ENCODE measurements around the gene PIGT. TPM values are rescaled to one million over a fixed set of nuclear protein-coding genes. Genes with fewer than 3 reads are reported as not detected.

PIGT gene
- total and polyA plus RNA-seq, 10 donors: 42.5 to 82.8 (median 63.6) TPM

DNA sequence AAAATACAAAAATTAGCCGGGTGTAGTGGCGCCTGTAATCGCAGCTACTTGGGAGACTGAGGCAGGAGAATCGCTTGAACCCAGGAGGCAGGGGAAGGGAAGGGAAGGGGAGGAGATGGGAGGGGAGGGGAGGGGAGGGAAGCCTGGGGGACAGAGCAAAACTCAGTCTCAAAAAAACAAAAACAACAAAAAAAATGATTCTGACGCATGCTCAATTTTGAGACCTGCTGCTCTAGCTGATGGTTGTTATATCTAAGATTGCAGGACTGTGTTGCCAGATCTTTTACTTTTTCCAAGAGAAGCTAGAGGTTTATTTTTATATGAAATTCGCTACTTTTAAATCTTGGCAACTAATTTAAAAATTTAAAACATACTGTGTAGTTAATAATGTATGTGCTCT is 51.2 kb downstream of the PIGT start:
- no peak for DNase-seq
- H3K4me1 ChIP-seq: peaks cover 10 to 23% (median 19%) of the 10 kb centered on the region in 6 donors
- WGBS, 5 donors: 89 to 92% (median 90%) methylated on average over 6 of the region's 6 CpGs
- no peaks in the 10 kb centered on the region for H3K9me3 ChIP-seq
- H3K36me3 ChIP-seq: no peaks in the 10 kb centered on the region
- no peak for TF ChIP-seq POLR2AphosphoS5 (IDR thresholded peaks at IDR 0.05)
- TF ChIP-seq, protein P1, sequence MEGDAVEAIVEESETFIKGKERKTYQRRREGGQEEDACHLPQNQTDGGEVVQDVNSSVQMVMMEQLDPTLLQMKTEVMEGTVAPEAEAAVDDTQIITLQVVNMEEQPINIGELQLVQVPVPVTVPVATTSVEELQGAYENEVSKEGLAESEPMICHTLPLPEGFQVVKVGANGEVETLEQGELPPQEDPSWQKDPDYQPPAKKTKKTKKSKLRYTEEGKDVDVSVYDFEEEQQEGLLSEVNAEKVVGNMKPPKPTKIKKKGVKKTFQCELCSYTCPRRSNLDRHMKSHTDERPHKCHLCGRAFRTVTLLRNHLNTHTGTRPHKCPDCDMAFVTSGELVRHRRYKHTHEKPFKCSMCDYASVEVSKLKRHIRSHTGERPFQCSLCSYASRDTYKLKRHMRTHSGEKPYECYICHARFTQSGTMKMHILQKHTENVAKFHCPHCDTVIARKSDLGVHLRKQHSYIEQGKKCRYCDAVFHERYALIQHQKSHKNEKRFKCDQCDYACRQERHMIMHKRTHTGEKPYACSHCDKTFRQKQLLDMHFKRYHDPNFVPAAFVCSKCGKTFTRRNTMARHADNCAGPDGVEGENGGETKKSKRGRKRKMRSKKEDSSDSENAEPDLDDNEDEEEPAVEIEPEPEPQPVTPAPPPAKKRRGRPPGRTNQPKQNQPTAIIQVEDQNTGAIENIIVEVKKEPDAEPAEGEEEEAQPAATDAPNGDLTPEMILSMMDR (IDR thresholded peaks at IDR 0.05 in 8 of 11, conservative IDR thresholded peaks at IDR 0.05 in 3 of 11): no peak
- TF ChIP-seq POLR2A (IDR thresholded peaks at IDR 0.05): no peak
- H3K4me3 ChIP-seq: no peak overlapping the region
- peaks cover 6 to 68% (median 33%) of the 10 kb centered on the region in 7 donors for H3K27me3 ChIP-seq (replicated peaks in 1 of 7)
- no peak overlapping the region for H3K27ac ChIP-seq
- intact Hi-C loops (cut with DNase I; ENCODE audit: low total_unique reads): no loop called here

DNA sequence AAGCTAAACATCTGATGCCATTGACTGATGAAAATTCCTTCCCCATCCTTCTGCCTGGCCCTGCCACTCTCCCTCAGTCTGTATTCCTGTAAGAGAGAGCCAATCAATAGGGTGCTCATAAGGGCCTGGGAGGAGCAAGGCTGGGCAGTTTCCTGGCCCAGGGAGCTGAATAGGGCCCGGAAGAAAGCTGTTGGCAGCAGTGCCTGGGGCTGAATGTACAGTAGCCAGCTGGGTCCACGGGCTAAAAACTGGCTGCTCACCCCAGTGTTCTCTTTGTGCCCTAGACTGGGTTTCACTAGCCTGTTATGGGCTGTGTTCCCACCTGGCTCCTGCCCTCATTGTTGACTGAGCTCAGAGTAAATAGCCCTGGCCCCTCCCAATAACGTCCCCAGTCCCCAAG is 51.9 kb downstream of the PIGT start:
- no peaks in the 10 kb centered on the region for H3K9me3 ChIP-seq
- intact Hi-C loops (cut with DNase I; ENCODE audit: low total_unique reads): no loop called here
- no peak overlapping the region for H3K4me3 ChIP-seq
- TF ChIP-seq POLR2A (IDR thresholded peaks at IDR 0.05) (no peak), POLR2AphosphoS5 (IDR thresholded peaks at IDR 0.05) (no peak)
- TF ChIP-seq, protein P1 (IDR thresholded peaks at IDR 0.05 in 8 of 11, conservative IDR thresholded peaks at IDR 0.05 in 3 of 11): no peak
- peaks cover 10 to 23% (median 19%) of the 10 kb centered on the region in 6 donors for H3K4me1 ChIP-seq
- peaks cover 6 to 73% (median 33%) of the 10 kb centered on the region in 7 donors for H3K27me3 ChIP-seq (replicated peaks in 1 of 7)
- no peak overlapping the region for H3K27ac ChIP-seq
- no peak for DNase-seq
- no peaks in the 10 kb centered on the region for H3K36me3 ChIP-seq
- 55 to 88% (median 74%) methylated on average over 3 of the region's 3 CpGs for WGBS, 5 donors

DNA sequence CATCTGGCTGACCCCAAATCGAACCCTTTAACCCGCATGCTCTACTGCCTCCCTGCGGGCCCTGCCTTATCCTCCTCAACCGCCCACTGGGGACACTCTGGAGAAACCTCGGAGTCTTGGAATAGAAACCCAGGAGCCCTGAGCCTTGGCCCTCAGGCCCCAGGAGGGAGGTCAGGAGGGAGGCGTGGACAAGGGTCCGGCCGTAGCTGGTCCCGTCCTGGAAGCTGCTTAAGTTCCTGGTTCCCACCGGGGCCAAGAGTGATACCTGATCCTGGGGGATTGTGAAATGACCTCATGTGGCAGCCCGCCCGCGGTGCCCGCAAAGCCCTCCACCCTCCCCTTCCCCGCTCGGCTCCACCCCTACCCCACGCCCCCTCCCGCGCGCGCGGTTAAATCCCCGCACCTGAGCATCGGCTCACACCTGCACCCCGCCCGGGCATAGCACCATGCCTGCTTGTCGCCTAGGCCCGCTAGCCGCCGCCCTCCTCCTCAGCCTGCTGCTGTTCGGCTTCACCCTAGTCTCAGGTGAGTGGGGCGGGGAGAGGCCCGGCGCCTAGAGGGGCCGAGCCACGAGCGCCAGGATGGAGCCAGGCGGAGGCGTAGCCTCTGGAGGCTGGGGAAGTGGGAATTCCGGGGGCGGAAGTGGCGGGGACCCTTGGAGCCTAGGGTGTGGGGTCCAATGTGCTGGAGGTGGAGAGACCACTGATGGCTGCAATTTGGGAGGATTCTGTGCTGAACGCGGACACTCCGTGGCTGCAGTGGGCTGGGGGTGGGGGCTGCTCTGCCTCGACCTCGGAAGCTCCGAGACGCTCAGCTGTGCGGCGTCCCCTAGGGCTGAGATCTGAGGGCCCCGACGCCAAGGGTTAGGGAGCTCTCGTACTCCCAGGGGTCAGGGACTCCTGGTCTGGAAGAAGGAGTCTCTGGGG is 53.7 kb downstream of the PIGT start, which contains the start of gene WFDC2:
Gene WFDC2 (plus strand): TSS at position 418 of the 926 bp plus-strand sequence. CDS start 29 bp downstream, at position 447.
- Histone ChIP-seq H3K36me3 (no peaks in the 10 kb centered on the region), H3K27ac (no peak within 1 kb of the TSS), H3K9me3 (no peaks in the 10 kb centered on the region), H3K4me3 (peak within 1 kb of the TSS; percentile 28 to 66 (median 42)), H3K27me3 (replicated peaks in 1 of 7) (peaks cover 6 to 72% (median 33%) of the 10 kb centered on the region in 7 donors), H3K4me1 (peaks cover 10 to 23% (median 19%) of the 10 kb centered on the region in 6 donors)
- intact Hi-C loops (cut with DNase I; ENCODE audit: low total_unique reads): no loop called here
- TF ChIP-seq, protein P1 (IDR thresholded peaks at IDR 0.05 in 8 of 11, conservative IDR thresholded peaks at IDR 0.05 in 3 of 11): no peak
- TF ChIP-seq POLR2A (IDR thresholded peaks at IDR 0.05) (no peak), POLR2AphosphoS5 (IDR thresholded peaks at IDR 0.05) (no peak)
- WGBS, 5 donors: 12 to 29% (median 14%) methylated on average over 13 to 54 of the region's 54 CpGs
- no peak for DNase-seq

Data from spleen (tissue), 11 donors.